Measurements from ENCODE around the gene TDRD10.

Gene TDRD10

GRCh38 chr1:154517661-154518060, 15.6 kb downstream of the TDRD10 start:
- TF ChIP-seq GATA3 (IDR thresholded peaks at IDR 0.05; ENCODE audit: low read depth, low read length) = no peak
- no peak for TF ChIP-seq GATA2 (IDR thresholded peaks at IDR 0.05; ENCODE audit: low read depth, low read length)

GRCh38 chr1:154519591-154519991, 17.6 kb downstream of the TDRD10 start:
- TF ChIP-seq GATA3 (IDR thresholded peaks at IDR 0.05; ENCODE audit: low read depth, low read length) (no peak), GATA2 (IDR thresholded peaks at IDR 0.05; ENCODE audit: low read depth, low read length) (no peak)

GRCh38 chr1:154520333-154520732, 18.3 kb downstream of the TDRD10 start:
- TF ChIP-seq GATA2 (IDR thresholded peaks at IDR 0.05; ENCODE audit: low read depth, low read length) (no peak), GATA3 (IDR thresholded peaks at IDR 0.05; ENCODE audit: low read depth, low read length) (no peak)

GRCh38 chr1:154521695-154522094, 19.7 kb downstream of the TDRD10 start:
- TF ChIP-seq GATA3 (IDR thresholded peaks at IDR 0.05; ENCODE audit: low read depth, low read length) (no peak), GATA2 (IDR thresholded peaks at IDR 0.05; ENCODE audit: low read depth, low read length) (no peak)

- TF ChIP-seq GATA2 (IDR thresholded peaks at IDR 0.05; ENCODE audit: low read depth, low read length) (no peak), GATA3 (IDR thresholded peaks at IDR 0.05; ENCODE audit: low read depth, low read length) (no peak)
These were observed 22.9 kb downstream of the TDRD10 start for GRCh38 chr1:154524881-154525280.

- TF ChIP-seq GATA2 (IDR thresholded peaks at IDR 0.05; ENCODE audit: low read depth, low read length) (no peak), GATA3 (IDR thresholded peaks at IDR 0.05; ENCODE audit: low read depth, low read length) (no peak)
These were observed 25.2 kb downstream of the TDRD10 start for GRCh38 chr1:154527192-154527591.

- TF ChIP-seq GATA3 (IDR thresholded peaks at IDR 0.05; ENCODE audit: low read depth, low read length) (no peak), GATA2 (IDR thresholded peaks at IDR 0.05; ENCODE audit: low read depth, low read length) (no peak)
These were observed 27.3 kb downstream of the TDRD10 start for GRCh38 chr1:154529308-154529707.

GRCh38 chr1:154533952-154534844, 32.2 kb downstream of the TDRD10 start:
- TF ChIP-seq GATA2 (IDR thresholded peaks at IDR 0.05; ENCODE audit: low read depth, low read length) (no peak), GATA3 (IDR thresholded peaks at IDR 0.05; ENCODE audit: low read depth, low read length) (no peak)

GRCh38 chr1:154536570-154536969, 34.6 kb downstream of the TDRD10 start:
- no peak for TF ChIP-seq GATA3 (IDR thresholded peaks at IDR 0.05; ENCODE audit: low read depth, low read length)
- TF ChIP-seq GATA2 (IDR thresholded peaks at IDR 0.05; ENCODE audit: low read depth, low read length) = no peak

GRCh38 chr1:154539486-154540483, 37.8 kb downstream of the TDRD10 start:
- TF ChIP-seq GATA3 (IDR thresholded peaks at IDR 0.05; ENCODE audit: low read depth, low read length) = no peak
- no peak for TF ChIP-seq GATA2 (IDR thresholded peaks at IDR 0.05; ENCODE audit: low read depth, low read length)

- TF ChIP-seq GATA2 (IDR thresholded peaks at IDR 0.05; ENCODE audit: low read depth, low read length) = no peak
These were observed 39.2 kb downstream of the TDRD10 start for GRCh38 chr1:154541231-154541630.

GRCh38 chr1:154546264-154547063, 44.4 kb downstream of the TDRD10 start:
- TF ChIP-seq GATA3 (IDR thresholded peaks at IDR 0.05; ENCODE audit: low read depth, low read length) (no peak), GATA2 (IDR thresholded peaks at IDR 0.05; ENCODE audit: low read depth, low read length) (no peak)

- TF ChIP-seq GATA3 (IDR thresholded peaks at IDR 0.05; ENCODE audit: low read depth, low read length) (no peak), GATA2 (IDR thresholded peaks at IDR 0.05; ENCODE audit: low read depth, low read length) (no peak)
These were observed 45.2 kb downstream of the TDRD10 start for GRCh38 chr1:154547105-154547732.

Measured in SH-SY5Y (cell line).